ENCODE data around the gene GFAP.

- TF ChIP-seq CTCF (IDR thresholded peaks at IDR 0.05) (no peak), POLR2A (IDR thresholded peaks at IDR 0.05) (no peak)
Observed at GRCh38 chr17:44887971-44888954, 27.0 kb downstream of the GFAP start.
